ENCODE results near the gene PTPRN. TPM values are rescaled to one million over a fixed set of nuclear protein-coding genes. Genes with fewer than 3 reads are reported as not detected.

PTPRN gene
- total RNA-seq, 2 donors from 2014 or later, result not detected

- ATAC-seq (ENCODE audit: insufficient number of reproducible peaks, low FRiP score, low read depth) (no peak), DNase-seq (ENCODE audit: low spot score) (no peak)
- no peaks in the 10 kb centered on the region for H3K9me3 ChIP-seq
- H3K4me1 ChIP-seq (ENCODE audit: control insufficient read depth in 1 of 2, low read depth in 2 of 2), result peaks cover 12 to 28% of the 10 kb centered on the region in 2 donors
- TF ChIP-seq CTCF (IDR thresholded peaks at IDR 0.05), result no peak
- H3K36me3 ChIP-seq, result peaks cover 34% of the 10 kb centered on the region
- no peaks in the 10 kb centered on the region for H3K27me3 ChIP-seq (replicated peaks; ENCODE audit: insufficient read depth)
- H3K27ac ChIP-seq, result no peak overlapping the region
- H3K4me3 ChIP-seq, result no peak overlapping the region
Observed at GRCh38 chr2:219282375-219282774, 26.8 kb downstream of the PTPRN start.

DNA sequence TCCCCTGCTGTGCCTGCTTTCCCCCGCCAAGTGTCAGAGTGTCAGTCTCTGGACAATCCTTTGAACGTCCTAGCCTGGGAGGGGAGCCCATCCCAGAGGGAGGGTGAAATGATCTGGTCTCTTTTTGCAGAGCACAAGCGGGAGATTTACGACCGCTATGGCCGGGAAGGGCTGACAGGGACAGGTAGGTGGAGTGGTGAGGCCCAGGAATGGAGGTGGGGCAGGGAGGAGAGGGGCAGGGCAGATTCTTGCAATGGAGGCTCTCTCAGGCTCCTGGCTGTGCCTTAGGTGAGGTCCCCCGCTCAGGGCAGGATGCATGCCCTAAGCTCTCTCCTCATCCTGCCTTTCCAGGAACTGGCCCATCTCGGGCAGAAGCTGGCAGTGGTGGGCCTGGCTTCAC, 27.6 kb downstream of the PTPRN start:
- no peak overlapping the region for H3K27ac ChIP-seq
- ATAC-seq (ENCODE audit: insufficient number of reproducible peaks, low FRiP score, low read depth) (no peak), DNase-seq (ENCODE audit: low spot score) (no peak)

GRCh38 chr2:219280651-219281050, 28.6 kb downstream of the PTPRN start:
- Histone ChIP-seq H3K27ac (peak overlapping the region in 1 of 2 donors; percentile 97), H3K27me3 (replicated peaks; ENCODE audit: insufficient read depth) (no peaks in the 10 kb centered on the region), H3K36me3 (peaks cover 34% of the 10 kb centered on the region), H3K4me3 (peak overlapping the region; percentile 79), H3K4me1 (ENCODE audit: control insufficient read depth in 1 of 2, low read depth in 2 of 2) (peaks cover 12 to 28% of the 10 kb centered on the region in 2 donors), H3K9me3 (no peaks in the 10 kb centered on the region)
- DNase-seq (ENCODE audit: low spot score), result no peak
- no peak for ATAC-seq (ENCODE audit: insufficient number of reproducible peaks, low FRiP score, low read depth)
- TF ChIP-seq CTCF (IDR thresholded peaks at IDR 0.05), result no peak

More for the DNA sequence above, 27.6 kb downstream of the PTPRN start:
- Histone ChIP-seq H3K36me3 (peaks cover 34% of the 10 kb centered on the region), H3K4me3 (no peak overlapping the region), H3K4me1 (ENCODE audit: control insufficient read depth in 1 of 2, low read depth in 2 of 2) (peaks cover 12 to 28% of the 10 kb centered on the region in 2 donors), H3K27me3 (replicated peaks; ENCODE audit: insufficient read depth) (no peaks in the 10 kb centered on the region), H3K9me3 (no peaks in the 10 kb centered on the region)
- no peak for TF ChIP-seq CTCF (IDR thresholded peaks at IDR 0.05)

DNA sequence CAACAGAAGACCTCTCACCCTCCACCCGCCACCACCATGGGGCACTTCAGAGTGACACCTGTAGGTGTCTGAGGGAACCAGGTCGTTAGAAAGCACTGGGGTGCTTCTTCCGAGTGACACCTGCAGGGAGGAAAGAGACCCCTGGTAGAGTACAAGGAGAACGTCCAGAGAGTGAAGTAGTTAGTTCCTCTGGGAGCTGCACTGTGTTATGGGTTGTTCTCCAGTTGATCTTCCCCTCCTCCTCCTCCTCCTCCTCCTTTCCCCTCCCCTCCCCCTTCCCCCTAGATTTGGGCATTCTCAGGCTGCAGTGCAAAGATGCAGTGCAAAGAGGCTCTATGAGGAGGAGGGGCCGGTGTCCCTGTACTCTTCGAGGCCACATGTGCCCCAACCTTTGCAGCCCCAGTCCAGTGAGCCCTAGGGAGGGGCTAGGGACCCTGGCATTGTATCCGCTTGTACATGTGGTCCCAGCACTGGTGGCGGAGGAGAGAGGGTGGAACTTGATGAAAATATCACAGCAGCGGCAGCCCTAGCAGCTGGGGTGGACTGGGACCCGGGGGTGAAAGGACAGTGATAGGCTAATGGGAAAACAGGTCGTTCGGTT, 29.2 kb downstream of the PTPRN start:
- peak overlapping the region; percentile 90 to 97 for H3K27ac ChIP-seq
- no peaks in the 10 kb centered on the region for H3K27me3 ChIP-seq (replicated peaks; ENCODE audit: insufficient read depth)
- no peak for TF ChIP-seq CTCF (IDR thresholded peaks at IDR 0.05)
- H3K9me3 ChIP-seq, result no peaks in the 10 kb centered on the region
- ATAC-seq (ENCODE audit: insufficient number of reproducible peaks, low FRiP score, low read depth) (peak; percentile 1), DNase-seq (ENCODE audit: low spot score) (no peak)
- H3K4me1 ChIP-seq (ENCODE audit: control insufficient read depth in 1 of 2, low read depth in 2 of 2), result peaks cover 12 to 32% of the 10 kb centered on the region in 2 donors
- H3K36me3 ChIP-seq, result peaks cover 33% of the 10 kb centered on the region
- H3K4me3 ChIP-seq, result peak overlapping the region; percentile 79

DNA sequence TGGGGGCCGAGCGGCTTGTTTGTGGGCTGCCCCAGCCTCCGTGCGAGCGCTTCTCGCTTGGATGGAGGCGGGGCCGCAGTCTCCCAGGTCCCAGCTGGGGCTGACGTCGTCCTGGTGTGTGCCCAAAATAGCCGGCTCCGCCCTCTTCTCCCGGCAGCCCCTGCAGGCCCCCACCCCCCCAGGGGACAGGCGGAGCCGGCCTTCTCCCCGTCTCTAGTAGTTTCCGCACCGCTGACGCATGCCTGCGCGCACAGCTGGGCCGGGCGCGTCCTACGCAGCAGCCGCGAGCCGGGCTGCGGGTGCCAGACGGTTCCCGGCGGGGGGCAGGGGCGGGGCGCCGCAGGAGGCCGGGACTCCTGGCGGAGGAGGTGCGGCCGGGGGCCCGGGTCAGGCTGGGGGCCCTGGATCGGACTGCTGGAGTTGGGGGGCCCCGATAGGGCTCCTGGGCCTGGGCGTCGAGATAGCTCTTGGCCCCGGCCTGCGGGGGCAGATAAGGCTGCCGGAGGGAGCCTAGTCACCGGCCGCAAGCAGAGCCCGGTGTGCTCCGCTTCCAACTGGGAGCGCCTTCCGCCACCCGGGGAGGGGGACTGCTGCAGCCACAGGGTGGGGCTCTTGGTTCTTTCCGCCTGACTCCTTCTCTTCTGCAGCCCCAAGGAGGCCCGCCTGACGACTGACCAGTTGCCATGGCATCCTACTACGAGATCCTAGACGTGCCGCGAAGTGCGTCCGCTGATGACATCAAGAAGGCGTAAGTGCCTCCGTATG, 29.9 kb downstream of the PTPRN start, which contains the start of gene DNAJB2:
DNAJB2 (plus strand) TSS at position 216 of the 765 bp plus-strand sequence; CDS start at position 684, 468 bp downstream.
- Histone ChIP-seq H3K4me3 (peak within 1 kb of the TSS; percentile 79), H3K27me3 (replicated peaks; ENCODE audit: insufficient read depth) (no peaks in the 10 kb centered on the region), H3K27ac (peak within 1 kb of the TSS; percentile 90 to 97), H3K9me3 (no peaks in the 10 kb centered on the region), H3K36me3 (peaks cover 26% of the 10 kb centered on the region), H3K4me1 (ENCODE audit: control insufficient read depth in 1 of 2, low read depth in 2 of 2) (peaks cover 12 to 37% of the 10 kb centered on the region in 2 donors)
- no peak for TF ChIP-seq CTCF (IDR thresholded peaks at IDR 0.05)
- ATAC-seq (ENCODE audit: insufficient number of reproducible peaks, low FRiP score, low read depth) (peak; percentile 82), DNase-seq (ENCODE audit: low spot score) (peak; percentile 93)

All from thoracic aorta (tissue), 2 donors.